GM12892 (cell line): ENCODE data around the gene SLC1A3.

ENCODE experiments used
- POLR2A ChIP-seq: IDR thresholded peaks from 2 replicates; pipeline ENCODE4 v1.6.1; 2011; ENCODE audit warnings: low read depth, low read length, control low read depth
- POLR2AphosphoS5 ChIP-seq: IDR thresholded peaks from 2 replicates; pipeline ENCODE4 v1.6.1; 2011; ENCODE audit warnings: low read depth, low read length, control low read depth
- TAF1 ChIP-seq: IDR thresholded peaks from 2 replicates; pipeline ENCODE4 v1.6.1; 2011; ENCODE audit warnings: low read depth, mild to moderate bottlenecking, control low read depth, low read length, borderline replicate concordance

DNA sequence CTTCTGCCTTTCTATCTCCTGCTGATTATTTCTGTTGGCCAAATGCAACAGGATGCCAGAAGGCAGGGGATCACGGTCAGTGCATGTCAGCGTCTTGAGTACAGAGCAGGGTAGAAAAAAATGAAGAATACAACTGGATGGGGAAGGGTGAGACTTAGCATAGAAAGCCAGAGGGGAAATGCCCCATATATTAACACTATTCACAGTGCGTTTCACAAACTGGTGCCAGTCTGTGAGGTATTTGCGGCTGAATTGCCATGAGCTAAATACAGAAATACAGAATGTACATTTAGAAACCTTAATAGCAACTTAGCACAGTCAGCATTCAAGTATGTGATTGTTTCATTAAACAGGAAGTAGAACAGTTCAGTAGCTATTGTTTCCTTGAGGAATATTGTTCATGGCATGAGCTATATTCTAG, 31.0 kb upstream of the SLC1A3 start:
- no peak for TF ChIP-seq POLR2A
- no peak for TF ChIP-seq TAF1
- TF ChIP-seq POLR2AphosphoS5: no peak
